GM12865 (cell line): ENCODE results near the gene CCDC136.

Source experiments
- DNase-seq: peaks from one replicate; pipeline ENCODE4 v3.0.0; 2010; ENCODE audit warnings: low read depth
- H3K4me3 ChIP-seq: 2 replicates; pipeline ENCODE4 v1.5.1; 2011; ENCODE audit warnings: mild to moderate bottlenecking, low read depth, low read length, control low read depth
- TF ChIP-seq, protein P1 (sequence below): IDR thresholded peaks from 2 replicates; pipeline ENCODE4 v1.5.1; 2011; ENCODE audit warnings: low read length, control low read depth, low read depth, inconsistent platforms; ENCODE audit not compliant: insufficient read depth; ENCODE audit errors: missing control alignments

CCDC136 gene

DNA sequence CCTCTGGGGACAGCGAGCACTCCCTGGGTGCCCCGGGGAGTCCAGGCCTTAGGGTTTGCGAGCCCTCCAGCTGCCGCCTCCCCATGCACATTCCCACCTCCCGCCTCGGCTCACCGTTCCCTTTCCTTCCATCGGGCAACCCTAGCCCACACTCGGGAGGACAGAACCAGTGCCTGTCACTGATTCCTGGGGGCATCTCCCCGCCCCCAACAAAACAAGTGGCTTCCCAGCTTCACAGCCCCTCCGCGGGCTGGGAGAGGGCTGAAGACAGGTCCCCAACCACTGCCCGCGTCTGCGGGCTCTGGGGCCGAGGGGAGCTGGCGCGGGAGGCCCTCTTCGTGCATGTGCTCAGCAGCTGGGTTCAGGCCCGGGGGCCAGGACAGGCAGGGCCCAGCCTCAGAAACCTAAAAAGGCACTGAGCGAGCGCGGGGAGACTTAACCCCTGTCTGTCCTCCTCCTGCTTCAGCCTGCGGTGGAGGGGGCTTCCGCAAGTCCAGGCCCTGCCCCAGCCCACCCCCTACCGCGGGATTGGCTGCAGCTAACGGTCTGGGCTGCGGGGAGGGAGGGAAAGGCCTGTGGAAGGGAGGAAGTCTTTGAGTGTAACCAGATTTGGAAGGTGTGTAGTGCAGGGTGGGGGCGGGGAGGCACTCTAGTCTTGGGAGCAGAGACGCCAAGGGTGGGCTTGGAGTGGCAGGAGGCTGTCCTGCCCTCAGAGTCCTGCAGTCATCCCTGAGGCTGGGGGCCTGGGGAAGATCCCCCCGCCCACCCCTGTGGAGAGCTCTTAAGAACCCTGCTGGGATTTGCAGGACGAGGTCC is 39.6 kb downstream of the CCDC136 start:
- TF ChIP-seq, protein P1, sequence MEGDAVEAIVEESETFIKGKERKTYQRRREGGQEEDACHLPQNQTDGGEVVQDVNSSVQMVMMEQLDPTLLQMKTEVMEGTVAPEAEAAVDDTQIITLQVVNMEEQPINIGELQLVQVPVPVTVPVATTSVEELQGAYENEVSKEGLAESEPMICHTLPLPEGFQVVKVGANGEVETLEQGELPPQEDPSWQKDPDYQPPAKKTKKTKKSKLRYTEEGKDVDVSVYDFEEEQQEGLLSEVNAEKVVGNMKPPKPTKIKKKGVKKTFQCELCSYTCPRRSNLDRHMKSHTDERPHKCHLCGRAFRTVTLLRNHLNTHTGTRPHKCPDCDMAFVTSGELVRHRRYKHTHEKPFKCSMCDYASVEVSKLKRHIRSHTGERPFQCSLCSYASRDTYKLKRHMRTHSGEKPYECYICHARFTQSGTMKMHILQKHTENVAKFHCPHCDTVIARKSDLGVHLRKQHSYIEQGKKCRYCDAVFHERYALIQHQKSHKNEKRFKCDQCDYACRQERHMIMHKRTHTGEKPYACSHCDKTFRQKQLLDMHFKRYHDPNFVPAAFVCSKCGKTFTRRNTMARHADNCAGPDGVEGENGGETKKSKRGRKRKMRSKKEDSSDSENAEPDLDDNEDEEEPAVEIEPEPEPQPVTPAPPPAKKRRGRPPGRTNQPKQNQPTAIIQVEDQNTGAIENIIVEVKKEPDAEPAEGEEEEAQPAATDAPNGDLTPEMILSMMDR, result no peak
- no peak overlapping the region for H3K4me3 ChIP-seq
- DNase-seq, result no peak

DNA sequence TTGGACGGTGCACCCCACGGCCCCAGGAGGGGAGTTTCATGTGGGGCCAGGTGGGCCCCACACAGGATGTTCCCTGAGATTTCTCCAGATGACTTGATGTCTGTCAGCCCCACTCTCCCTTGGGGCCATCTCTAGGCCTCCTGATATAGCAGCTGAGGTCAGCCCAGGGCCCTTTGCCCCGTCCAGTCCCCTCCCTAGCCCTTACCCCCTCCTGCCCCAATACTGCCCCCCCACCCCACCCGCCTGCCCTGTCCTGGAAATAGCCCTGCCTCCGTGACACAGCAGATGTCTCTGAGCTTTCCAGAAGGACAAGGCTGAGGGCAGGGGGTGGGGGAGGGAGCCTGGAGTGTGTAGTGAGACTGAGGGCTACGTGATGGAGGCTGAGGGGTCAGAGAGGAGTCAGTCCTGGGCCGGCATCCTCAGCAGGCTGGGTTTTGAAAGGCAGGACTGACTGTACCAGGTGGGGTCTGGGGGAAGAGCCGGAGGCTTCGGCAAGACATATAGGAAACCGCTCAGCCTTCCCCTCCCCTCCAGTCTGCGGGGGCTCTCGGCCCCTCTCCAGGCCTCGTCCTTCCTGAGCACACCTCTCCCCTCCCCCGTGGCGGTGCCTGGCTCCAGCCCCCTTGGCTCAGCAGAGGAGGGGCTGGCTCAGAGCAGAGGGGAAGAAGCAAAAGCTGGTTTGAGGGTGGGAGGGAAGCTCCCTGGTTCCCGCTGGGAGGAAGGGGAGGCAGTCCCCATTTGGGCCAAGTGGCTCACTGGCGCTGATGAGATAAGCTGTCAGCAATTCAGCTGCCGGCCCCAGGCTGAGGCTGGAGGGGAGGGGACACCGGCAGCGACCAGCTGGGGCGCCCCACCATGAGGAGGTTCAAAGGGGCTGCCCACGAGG is 40.5 kb downstream of the CCDC136 start:
- DNase-seq, result no peak
- TF ChIP-seq, protein P1, result no peak
- H3K4me3 ChIP-seq, result no peak overlapping the region

DNA sequence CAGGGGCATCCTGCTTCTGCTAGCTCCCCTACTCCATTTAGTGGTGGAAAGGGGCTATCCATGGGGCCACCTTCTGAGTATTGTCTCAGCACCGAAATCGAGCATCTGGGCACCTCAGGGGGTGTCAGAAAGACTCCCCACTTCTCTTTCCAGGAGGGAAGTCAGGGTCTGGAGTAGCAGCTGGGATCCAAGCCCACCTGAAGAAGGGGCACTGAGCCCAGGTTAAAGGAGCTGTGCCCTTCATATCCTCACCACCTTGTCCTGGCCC is 41.0 kb downstream of the CCDC136 start:
- no peak for DNase-seq
- TF ChIP-seq, protein P1, result no peak
- H3K4me3 ChIP-seq, result no peak overlapping the region

DNA sequence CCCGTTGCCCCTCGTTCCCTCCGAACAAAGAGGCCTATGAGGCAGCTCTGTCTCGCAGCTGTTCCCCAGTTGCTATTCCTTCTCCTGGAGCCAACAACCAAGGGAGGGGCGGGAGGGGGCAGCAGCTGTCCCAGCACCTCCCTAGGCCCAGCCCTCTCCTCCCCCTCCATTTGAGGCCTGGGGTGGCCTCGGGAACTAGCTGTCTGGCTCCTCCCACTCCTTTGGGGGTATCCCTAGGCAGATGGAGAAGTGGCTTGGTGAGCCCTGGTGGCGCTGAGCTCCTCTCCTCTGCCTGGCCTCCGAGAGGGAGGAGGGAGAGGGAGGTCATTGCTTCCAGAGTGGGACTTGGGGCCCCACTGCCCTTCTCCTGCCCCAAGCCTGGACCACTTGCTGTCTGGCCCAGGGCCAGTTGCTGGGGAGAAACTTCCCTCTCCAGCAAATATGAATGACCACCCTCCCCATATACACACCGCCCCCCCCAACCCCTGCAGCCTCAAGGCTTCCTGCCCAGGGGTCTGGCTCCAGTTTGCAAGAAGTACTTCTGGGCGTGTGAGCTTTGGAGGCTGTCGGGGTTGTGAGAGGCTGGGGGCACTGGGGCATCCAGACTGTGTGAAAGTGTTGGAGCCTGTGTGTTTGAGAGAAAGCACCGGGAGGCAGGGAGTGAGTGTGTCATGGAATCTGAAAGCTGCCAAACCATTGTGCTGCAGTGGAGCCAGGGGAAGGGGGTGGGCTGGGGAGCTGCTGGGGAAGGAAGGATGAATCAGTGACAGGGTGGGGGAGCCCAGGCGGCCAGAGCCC is 41.6 kb downstream of the CCDC136 start:
- H3K4me3 ChIP-seq, result no peak overlapping the region
- TF ChIP-seq, protein P1, result no peak
- DNase-seq, result no peak

DNA sequence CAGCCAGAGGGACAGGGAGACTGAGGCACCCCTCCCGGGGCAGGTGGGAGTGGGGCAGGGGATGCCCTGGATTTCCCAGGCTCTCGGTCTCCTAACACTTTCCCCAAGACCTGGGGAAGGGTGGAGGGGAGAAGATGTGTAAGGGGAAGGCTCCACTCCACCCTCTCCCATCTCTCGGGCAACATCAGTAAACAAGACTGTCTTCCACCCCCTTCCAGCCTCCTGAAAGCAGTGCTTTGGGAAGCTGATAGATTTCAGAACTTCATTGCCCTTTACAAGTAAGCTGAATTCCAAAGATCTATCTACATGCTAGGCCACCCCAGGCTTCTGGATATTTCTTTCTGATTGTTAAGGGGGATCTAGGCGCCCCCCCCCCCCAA is 42.2 kb downstream of the CCDC136 start:
- no peak overlapping the region for H3K4me3 ChIP-seq
- TF ChIP-seq, protein P1, result no peak
- no peak for DNase-seq

DNA sequence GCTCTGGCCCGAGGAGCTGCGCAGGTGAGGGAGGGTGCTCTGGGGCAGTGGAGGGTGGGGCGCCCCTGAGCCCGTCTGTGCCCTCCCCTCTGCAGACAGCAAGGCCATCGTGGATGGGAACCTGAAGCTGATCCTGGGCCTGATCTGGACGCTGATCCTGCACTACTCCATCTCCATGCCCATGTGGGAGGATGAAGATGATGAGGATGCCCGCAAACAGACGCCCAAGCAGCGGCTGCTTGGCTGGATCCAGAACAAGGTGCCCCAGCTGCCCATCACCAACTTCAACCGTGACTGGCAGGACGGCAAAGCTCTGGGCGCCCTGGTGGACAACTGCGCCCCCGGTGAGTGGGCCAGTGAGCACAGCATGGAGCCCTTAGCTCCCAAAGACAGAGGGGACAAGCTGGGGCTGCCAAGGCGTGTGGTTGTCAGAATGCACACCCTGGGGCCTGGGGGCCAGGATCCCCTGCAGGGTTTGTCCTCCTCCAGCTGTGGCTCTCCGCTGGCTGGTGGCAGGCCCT is 43.5 kb downstream of the CCDC136 start:
- TF ChIP-seq, protein P1, result no peak
- no peak overlapping the region for H3K4me3 ChIP-seq
- no peak for DNase-seq
